Keratinocyte (primary cell): ENCODE data around the gene PNMT. TPM values are rescaled to one million over a fixed set of nuclear protein-coding genes. Genes with fewer than 3 reads are reported as not detected.

ENCODE experiments used
- DNase-seq: peaks from one replicate; pipeline ENCODE4 v3.0.0-alpha.2; 2011; ENCODE audit warnings: low read depth, missing footprints, low spot score
- FAIRE-seq: peaks from 2 replicates; lab custom pipeline; 2011; peaks lifted over from hg19 to GRCh38; lab: Jason Lieb, UNC
- H2AFZ ChIP-seq: 2 replicates; pipeline ENCODE4 v1.6.0; 2012; ENCODE audit warnings: low read length, control low read depth, inconsistent platforms; ENCODE audit not compliant: control insufficient read depth
- H3K27ac ChIP-seq: 2 replicates; pipeline ENCODE4 v1.5.1; 2011; ENCODE audit warnings: low read length; ENCODE audit not compliant: control insufficient read depth, insufficient read depth
- H3K27me3 ChIP-seq: 3 replicates; pipeline ENCODE4 v1.6.0; 2011; ENCODE audit warnings: low read length; ENCODE audit not compliant: control insufficient read depth, insufficient read depth; ENCODE audit errors: extremely low read depth
- H3K36me3 ChIP-seq, 2 experiments: 2 replicates in 1 of 2; 3 replicates in 1 of 2; pipeline ENCODE4 v1.5.1; 2011; ENCODE audit warnings: low read length in 2 of 2, mild to moderate bottlenecking in 1 of 2; ENCODE audit not compliant: control insufficient read depth in 2 of 2, insufficient read depth in 2 of 2; ENCODE audit errors: extremely low read depth in 1 of 2
- H3K4me1 ChIP-seq: 3 replicates; pipeline ENCODE4 v1.5.1; 2011; ENCODE audit warnings: low read length; ENCODE audit not compliant: control insufficient read depth, insufficient read depth; ENCODE audit errors: extremely low read depth
- H3K4me2 ChIP-seq: 3 replicates; pipeline ENCODE4 v1.6.0; 2011; ENCODE audit warnings: low read depth, low read length; ENCODE audit not compliant: control insufficient read depth, insufficient read depth; ENCODE audit errors: extremely low read depth
- H3K4me3 ChIP-seq, 3 experiments: fragments of 200-600 bp in 1 of 3; sonication (generic) in 1 of 3; 2 replicates in 2 of 3; 3 replicates in 1 of 3; pipeline ENCODE4 v1.5.1; 2011 to 2016; ENCODE audit warnings: low read length in 3 of 3, mild to moderate bottlenecking in 3 of 3, control low read depth in 2 of 3, inconsistent platforms in 1 of 3, low read depth in 1 of 3, mixed read lengths in 1 of 3, mixed run types in 1 of 3, moderate library complexity in 1 of 3; ENCODE audit not compliant: control insufficient read depth in 2 of 3, insufficient read depth in 2 of 3; ENCODE audit errors: extremely low read depth in 1 of 3
- H3K79me2 ChIP-seq: 2 replicates; pipeline ENCODE4 v1.6.0; 2012; ENCODE audit warnings: low read length; ENCODE audit not compliant: control insufficient read depth, insufficient read depth
- H3K9ac ChIP-seq: 3 replicates; pipeline ENCODE4 v1.6.0; 2011; ENCODE audit warnings: low read length; ENCODE audit not compliant: control insufficient read depth, insufficient read depth; ENCODE audit errors: extremely low read depth
- H3K9me1 ChIP-seq: 3 replicates; pipeline ENCODE4 v1.6.0; 2011; ENCODE audit warnings: low read length; ENCODE audit not compliant: control insufficient read depth, insufficient read depth; ENCODE audit errors: extremely low read depth
- H3K9me3 ChIP-seq: 2 replicates; pipeline ENCODE4 v1.5.1; 2012; ENCODE audit warnings: low read depth, low read length; ENCODE audit not compliant: control insufficient read depth
- H4K20me1 ChIP-seq: 3 replicates; pipeline ENCODE4 v1.6.0; 2011; ENCODE audit warnings: low read length; ENCODE audit not compliant: control insufficient read depth, insufficient read depth; ENCODE audit errors: extremely low read depth
- EZH2 ChIP-seq: IDR thresholded peaks from one replicate; pipeline ENCODE4 v1.6.1; 2012; ENCODE audit warnings: inconsistent platforms, mild to moderate bottlenecking, low read length, moderate library complexity
- dilution Hi-C: fragments of 300-500 bp; cut with MboI; formaldehyde crosslinking; loops from one replicate; pipeline ENCODE4 v1.7.0; 2020; ENCODE audit warnings: low sequenced_read_pairs; ENCODE audit not compliant: extremely low pct_ligation_motif_present
- polyA plus RNA-seq, 5 experiments: library from polyadenylated mRNA; depleted of rRNA in 3 of 5; stranded (reverse) in 3 of 5; stranded (forward) in 1 of 5; unstranded in 1 of 5; fragments of >200 nt; gene quantifications; 1 replicate in 1 of 5; 2 replicates in 3 of 5; 3 replicates in 1 of 5; pipeline versions ENCODE4 v1.2.1 to v1.2.3, GENCODE V29; 2011 to 2012; ENCODE audit warnings: missing spikeins in 2 of 5, low read depth in 1 of 5, low replicate concordance in 1 of 5
- TF ChIP-seq, protein P1 (sequence below), 3 experiments: IDR thresholded peaks in 1 of 3; conservative IDR thresholded peaks in 1 of 3; optimal IDR thresholded peaks in 1 of 3; 2 replicates in 2 of 3; 3 replicates in 1 of 3; pipeline versions ENCODE3 to v1.5.1; 2011; ENCODE audit warnings: low read length in 3 of 3, mild to moderate bottlenecking in 3 of 3, moderate library complexity in 2 of 3, control low read depth in 1 of 3, inconsistent platforms in 1 of 3; ENCODE audit not compliant: insufficient read depth in 2 of 3; ENCODE audit errors: extremely low read depth in 1 of 3

PNMT gene
- polyA plus RNA-seq, 1 donor (not counting 4 experiments of a cell fraction or from before 2014, with no cell fraction given), result not detected

DNA sequence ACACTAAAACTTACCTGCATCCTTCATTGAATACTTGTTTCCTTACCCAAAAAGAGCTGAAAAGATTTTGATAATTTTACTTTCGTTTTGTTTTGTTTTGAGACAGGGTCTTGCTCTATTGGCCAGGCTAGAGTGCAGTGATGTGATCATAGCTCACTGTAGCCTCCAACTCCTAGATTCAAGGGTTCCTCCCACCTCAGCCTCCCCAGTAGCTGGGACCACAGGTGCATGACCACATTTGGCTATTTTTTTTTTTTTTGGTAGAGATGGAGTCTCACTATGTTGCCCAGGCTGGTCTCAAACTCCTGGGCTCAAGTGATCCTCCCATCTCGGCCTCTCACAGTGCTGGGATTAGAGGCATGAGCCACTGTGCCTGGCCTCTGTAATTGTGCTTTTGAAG, 13.1 kb upstream of the PNMT start:
- no peak overlapping the region for H3K4me2 ChIP-seq
- H3K9me3 ChIP-seq, result no peaks in the 10 kb centered on the region
- no peak overlapping the region for H3K4me3 ChIP-seq
- no peak overlapping the region for H3K27ac ChIP-seq
- no peaks in the 10 kb centered on the region for H3K9me1 ChIP-seq
- FAIRE-seq (no peak), DNase-seq (no peak)
- H3K4me1 ChIP-seq, result no peaks in the 10 kb centered on the region
- no peak overlapping the region for H2AFZ ChIP-seq
- H3K36me3 ChIP-seq, result peaks cover 6 to 16% of the 10 kb centered on the region in 2 experiments
- no peaks in the 10 kb centered on the region for H3K79me2 ChIP-seq
- no peak overlapping the region for H3K9ac ChIP-seq
- no peaks in the 10 kb centered on the region for H3K27me3 ChIP-seq
- dilution Hi-C loops, result no loop called here
- TF ChIP-seq, protein P1, sequence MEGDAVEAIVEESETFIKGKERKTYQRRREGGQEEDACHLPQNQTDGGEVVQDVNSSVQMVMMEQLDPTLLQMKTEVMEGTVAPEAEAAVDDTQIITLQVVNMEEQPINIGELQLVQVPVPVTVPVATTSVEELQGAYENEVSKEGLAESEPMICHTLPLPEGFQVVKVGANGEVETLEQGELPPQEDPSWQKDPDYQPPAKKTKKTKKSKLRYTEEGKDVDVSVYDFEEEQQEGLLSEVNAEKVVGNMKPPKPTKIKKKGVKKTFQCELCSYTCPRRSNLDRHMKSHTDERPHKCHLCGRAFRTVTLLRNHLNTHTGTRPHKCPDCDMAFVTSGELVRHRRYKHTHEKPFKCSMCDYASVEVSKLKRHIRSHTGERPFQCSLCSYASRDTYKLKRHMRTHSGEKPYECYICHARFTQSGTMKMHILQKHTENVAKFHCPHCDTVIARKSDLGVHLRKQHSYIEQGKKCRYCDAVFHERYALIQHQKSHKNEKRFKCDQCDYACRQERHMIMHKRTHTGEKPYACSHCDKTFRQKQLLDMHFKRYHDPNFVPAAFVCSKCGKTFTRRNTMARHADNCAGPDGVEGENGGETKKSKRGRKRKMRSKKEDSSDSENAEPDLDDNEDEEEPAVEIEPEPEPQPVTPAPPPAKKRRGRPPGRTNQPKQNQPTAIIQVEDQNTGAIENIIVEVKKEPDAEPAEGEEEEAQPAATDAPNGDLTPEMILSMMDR (optimal IDR thresholded peaks at IDR 0.05 in 1 of 3, IDR thresholded peaks at IDR 0.05 in 1 of 3, conservative IDR thresholded peaks at IDR 0.05 in 1 of 3; ENCODE audit: extremely low read depth in 1 of 3, insufficient read depth in 2 of 3, low read length in 3 of 3), result no peak
- TF ChIP-seq EZH2, result no peak
- H4K20me1 ChIP-seq, result peaks cover 3% of the 10 kb centered on the region

DNA sequence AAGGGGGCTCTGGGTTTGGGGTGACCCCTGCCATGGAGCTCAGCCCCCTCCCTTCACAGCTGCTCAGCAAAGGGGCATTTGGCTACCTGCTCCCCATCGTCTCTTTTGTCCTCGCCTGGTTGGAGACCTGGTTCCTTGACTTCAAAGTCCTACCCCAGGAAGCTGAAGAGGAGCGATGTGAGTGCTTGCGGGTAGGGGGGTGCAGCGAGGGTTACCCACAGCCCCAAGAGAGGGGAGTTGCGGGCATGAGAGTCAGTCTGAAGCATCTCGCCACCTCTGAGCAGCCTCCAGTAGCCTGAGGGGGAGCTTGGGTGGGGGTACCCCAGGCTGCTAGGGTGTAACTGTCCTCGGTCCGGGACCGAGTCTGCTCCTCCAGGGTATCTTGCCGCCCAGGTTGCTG, 9.9 kb upstream of the PNMT start:
- dilution Hi-C loops, result no loop called here
- Histone ChIP-seq H3K36me3 (peaks cover 6 to 19% of the 10 kb centered on the region in 2 experiments), H3K4me1 (no peaks in the 10 kb centered on the region), H3K9me1 (no peaks in the 10 kb centered on the region), H2AFZ (no peak overlapping the region), H3K27me3 (no peaks in the 10 kb centered on the region), H3K9me3 (no peaks in the 10 kb centered on the region), H3K79me2 (no peaks in the 10 kb centered on the region), H3K4me3 (no peak overlapping the region), H3K27ac (no peak overlapping the region), H3K9ac (no peak overlapping the region), H3K4me2 (no peak overlapping the region), H4K20me1 (peaks cover 3% of the 10 kb centered on the region)
- FAIRE-seq, result no peak
- no peak for TF ChIP-seq EZH2
- TF ChIP-seq, protein P1 (optimal IDR thresholded peaks at IDR 0.05 in 1 of 3, IDR thresholded peaks at IDR 0.05 in 1 of 3, conservative IDR thresholded peaks at IDR 0.05 in 1 of 3; ENCODE audit: extremely low read depth in 1 of 3, insufficient read depth in 2 of 3, low read length in 3 of 3), result no peak
- no peak for DNase-seq
